Measurements from ENCODE around the gene ADM.

The ADM gene

DNA sequence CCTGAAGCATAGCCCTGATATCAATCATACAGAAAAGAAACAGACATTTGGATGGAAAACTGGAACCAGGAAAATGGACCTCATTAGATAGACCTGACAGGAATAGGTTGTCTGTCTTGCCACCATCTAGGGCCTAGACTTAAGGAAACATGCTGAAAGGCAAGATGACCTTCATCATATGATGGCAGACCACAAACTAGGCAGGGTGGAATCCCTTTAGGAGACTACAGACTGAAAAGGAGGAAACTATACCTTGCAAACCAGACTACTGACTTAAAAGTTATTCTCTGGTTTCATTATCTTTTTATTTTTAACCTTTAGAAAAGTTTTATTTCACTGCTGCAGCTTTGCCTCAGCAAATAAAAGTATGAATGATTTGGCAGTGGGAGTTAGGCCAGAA lies 31.1 kb upstream of the ADM start:
- Histone ChIP-seq H3K4me1 (ENCODE audit: control insufficient read depth, insufficient read depth, low read length) (no peaks in the 10 kb centered on the region), H3K27me3 (ENCODE audit: control insufficient read depth, insufficient read depth, low read length, poor library complexity, severe bottlenecking) (no peaks in the 10 kb centered on the region), H3K4me3 (ENCODE audit: insufficient read depth, low read depth, low read length) (no peak overlapping the region), H3K36me3 (ENCODE audit: control insufficient read depth, insufficient read depth, low read length) (no peaks in the 10 kb centered on the region), H3K9me3 (ENCODE audit: control insufficient read depth, low read length) (no peaks in the 10 kb centered on the region), H3K27ac (ENCODE audit: insufficient read depth, low read depth, low read length, poor library complexity, severe bottlenecking) (no peak overlapping the region)

DNA sequence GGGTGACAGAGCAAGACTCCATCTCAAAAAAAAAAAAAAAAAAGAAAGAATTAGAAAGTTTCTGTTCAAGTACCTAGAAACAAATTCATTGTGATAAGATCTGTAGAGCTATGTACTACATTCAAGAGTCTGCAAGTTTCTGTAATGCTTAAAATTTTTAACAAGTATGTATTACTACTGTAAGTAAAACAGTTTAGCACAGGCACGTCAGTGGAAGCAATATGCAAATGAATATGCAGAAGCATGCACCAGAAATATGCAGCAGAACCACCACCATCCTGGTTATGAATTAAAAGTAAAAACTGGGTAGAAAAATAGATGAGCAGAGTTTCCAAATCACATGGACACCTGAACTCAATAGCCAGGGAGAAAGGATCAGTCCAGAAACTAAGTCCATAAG lies 30.1 kb upstream of the ADM start:
- H3K27ac ChIP-seq (ENCODE audit: insufficient read depth, low read depth, low read length, poor library complexity, severe bottlenecking): no peak overlapping the region
- 100% methylated on average over 1 of the region's 1 CpG; no CpG with 5 or more reads in 1 of the 2 experiments for WGBS, 2 experiments
- no peak overlapping the region for H3K4me3 ChIP-seq (ENCODE audit: insufficient read depth, low read depth, low read length)
- no peaks in the 10 kb centered on the region for H3K9me3 ChIP-seq (ENCODE audit: control insufficient read depth, low read length)
- H3K4me1 ChIP-seq (ENCODE audit: control insufficient read depth, insufficient read depth, low read length): no peaks in the 10 kb centered on the region
- no peaks in the 10 kb centered on the region for H3K27me3 ChIP-seq (ENCODE audit: control insufficient read depth, insufficient read depth, low read length, poor library complexity, severe bottlenecking)
- no peaks in the 10 kb centered on the region for H3K36me3 ChIP-seq (ENCODE audit: control insufficient read depth, insufficient read depth, low read length)

DNA sequence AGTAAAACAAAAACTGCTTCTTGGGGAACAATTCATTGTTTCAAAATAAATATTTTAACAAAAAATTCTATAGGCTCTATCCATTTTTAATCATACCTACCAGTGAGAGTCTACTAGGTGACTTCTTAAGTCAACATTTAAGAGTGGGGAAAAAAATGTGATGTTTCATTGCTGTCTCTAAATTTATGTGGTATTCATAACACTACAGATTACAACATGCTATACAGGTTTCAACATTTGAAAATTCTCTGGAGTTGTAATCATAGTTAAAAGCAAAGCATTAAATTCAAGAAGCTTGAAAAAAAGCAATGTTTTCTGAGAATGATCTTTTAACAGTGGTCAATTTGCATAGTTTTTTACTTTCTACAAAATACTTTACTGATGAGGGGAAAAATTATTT lies 29.2 kb upstream of the ADM start:
- Histone ChIP-seq H3K27ac (ENCODE audit: insufficient read depth, low read depth, low read length, poor library complexity, severe bottlenecking) (no peak overlapping the region), H3K36me3 (ENCODE audit: control insufficient read depth, insufficient read depth, low read length) (no peaks in the 10 kb centered on the region), H3K27me3 (ENCODE audit: control insufficient read depth, insufficient read depth, low read length, poor library complexity, severe bottlenecking) (no peaks in the 10 kb centered on the region), H3K4me1 (ENCODE audit: control insufficient read depth, insufficient read depth, low read length) (no peaks in the 10 kb centered on the region), H3K4me3 (ENCODE audit: insufficient read depth, low read depth, low read length) (no peak overlapping the region), H3K9me3 (ENCODE audit: control insufficient read depth, low read length) (no peaks in the 10 kb centered on the region)

DNA sequence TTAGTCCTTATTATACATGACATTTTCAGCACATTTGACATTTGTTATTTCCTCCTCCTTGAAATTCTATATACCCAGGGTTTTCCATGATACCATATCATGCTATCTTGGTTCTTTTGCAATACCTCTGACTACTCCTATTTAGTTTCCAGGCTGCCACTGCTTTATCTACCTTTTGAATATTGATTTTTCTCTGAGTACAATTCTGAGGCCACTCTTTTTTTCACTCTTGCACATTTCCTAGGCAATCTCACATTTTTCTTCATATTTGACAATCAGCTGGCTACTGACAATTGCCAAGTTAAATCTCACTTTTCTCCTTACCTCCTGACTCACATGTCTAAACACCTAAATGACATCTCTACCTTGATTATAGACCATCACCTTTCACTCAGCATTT lies 22.8 kb upstream of the ADM start:
- Histone ChIP-seq H3K4me1 (ENCODE audit: control insufficient read depth, insufficient read depth, low read length) (no peaks in the 10 kb centered on the region), H3K27me3 (ENCODE audit: control insufficient read depth, insufficient read depth, low read length, poor library complexity, severe bottlenecking) (no peaks in the 10 kb centered on the region), H3K36me3 (ENCODE audit: control insufficient read depth, insufficient read depth, low read length) (no peaks in the 10 kb centered on the region), H3K9me3 (ENCODE audit: control insufficient read depth, low read length) (no peaks in the 10 kb centered on the region), H3K4me3 (ENCODE audit: insufficient read depth, low read depth, low read length) (no peak overlapping the region), H3K27ac (ENCODE audit: insufficient read depth, low read depth, low read length, poor library complexity, severe bottlenecking) (no peak overlapping the region)

DNA sequence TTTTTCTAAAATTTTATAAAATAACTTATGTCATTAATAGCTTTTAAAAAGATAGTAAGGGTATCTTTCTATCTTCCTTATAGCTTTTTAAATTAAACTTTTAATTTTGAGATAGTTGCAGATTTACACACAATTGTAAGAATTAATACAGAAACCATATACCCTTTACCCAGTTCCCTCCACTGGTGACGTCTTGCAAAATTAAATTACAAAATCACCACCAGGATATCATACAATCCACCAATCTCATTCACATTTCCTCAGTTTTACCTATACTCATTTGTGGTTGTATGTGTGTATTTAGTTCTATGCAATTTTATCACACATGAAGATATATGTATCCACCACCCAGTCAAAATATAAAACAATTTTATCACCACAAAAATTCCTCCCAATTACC lies 20.9 kb upstream of the ADM start:
- Histone ChIP-seq H3K9me3 (ENCODE audit: control insufficient read depth, low read length) (no peaks in the 10 kb centered on the region), H3K4me1 (ENCODE audit: control insufficient read depth, insufficient read depth, low read length) (no peaks in the 10 kb centered on the region), H3K27me3 (ENCODE audit: control insufficient read depth, insufficient read depth, low read length, poor library complexity, severe bottlenecking) (no peaks in the 10 kb centered on the region), H3K36me3 (ENCODE audit: control insufficient read depth, insufficient read depth, low read length) (no peaks in the 10 kb centered on the region), H3K4me3 (ENCODE audit: insufficient read depth, low read depth, low read length) (no peak overlapping the region), H3K27ac (ENCODE audit: insufficient read depth, low read depth, low read length, poor library complexity, severe bottlenecking) (no peak overlapping the region)
- WGBS, 2 experiments: 72 to 88% methylated on average over 1 of the region's 1 CpG

DNA sequence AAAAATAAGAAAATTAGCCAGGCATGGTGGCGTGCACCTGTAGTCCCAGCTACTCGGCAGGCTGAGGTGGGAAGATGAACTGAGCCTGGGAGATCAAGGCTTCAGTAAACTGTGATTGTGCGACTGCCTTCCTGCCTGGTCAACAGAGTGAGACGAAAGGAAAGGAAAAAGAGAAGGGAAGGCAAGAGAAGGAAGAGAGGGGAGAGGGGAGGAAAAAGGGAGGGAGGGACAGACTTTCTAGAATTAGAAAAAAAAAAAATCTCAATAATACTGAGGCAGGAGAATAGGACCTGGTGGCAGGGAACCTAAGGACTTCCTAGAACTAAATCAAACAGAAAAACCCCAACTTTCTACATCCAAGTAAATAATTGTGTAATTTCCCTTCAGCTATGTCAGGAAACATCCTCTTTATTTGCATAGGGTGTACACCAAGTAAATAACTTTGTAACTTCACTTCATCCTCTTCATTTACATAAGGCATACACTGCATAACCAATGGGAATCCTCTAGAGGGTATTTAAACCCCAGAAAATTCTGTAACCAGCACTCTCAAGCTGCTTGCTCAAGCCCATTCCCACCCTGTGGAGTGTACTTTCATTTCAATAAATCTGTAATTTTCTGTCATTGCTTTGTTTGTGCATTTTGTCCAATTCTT lies 19.6 kb upstream of the ADM start:
- Histone ChIP-seq H3K9me3 (ENCODE audit: control insufficient read depth, low read length) (no peaks in the 10 kb centered on the region), H3K27ac (ENCODE audit: insufficient read depth, low read depth, low read length, poor library complexity, severe bottlenecking) (no peak overlapping the region)
- 90 to 93% methylated on average over 4 of the region's 4 CpGs for WGBS, 2 experiments

DNA sequence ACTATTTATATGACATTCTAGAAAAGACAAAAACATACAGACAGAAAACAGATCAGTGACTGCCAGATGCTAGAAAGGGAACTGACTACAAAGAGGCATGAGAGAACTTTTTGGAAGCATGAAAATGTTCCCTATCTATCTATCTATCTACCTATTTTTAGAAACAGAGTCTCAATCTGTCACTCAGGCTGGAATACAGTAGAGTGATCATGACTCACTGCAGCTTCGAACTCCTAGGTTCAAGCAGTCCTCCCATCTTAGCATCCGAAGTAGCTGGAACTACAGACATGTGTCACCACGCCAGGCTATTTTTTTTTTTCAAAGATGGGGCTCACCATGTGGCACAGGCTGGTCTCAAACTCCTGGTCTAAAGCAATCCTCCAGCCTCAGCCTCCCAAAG lies 17.7 kb upstream of the ADM start:
- H3K4me3 ChIP-seq (ENCODE audit: insufficient read depth, low read depth, low read length): no peak overlapping the region
- H3K4me1 ChIP-seq (ENCODE audit: control insufficient read depth, insufficient read depth, low read length): no peaks in the 10 kb centered on the region
- WGBS, 2 experiments: 93 to 94% methylated on average over 3 of the region's 3 CpGs
- no peaks in the 10 kb centered on the region for H3K36me3 ChIP-seq (ENCODE audit: control insufficient read depth, insufficient read depth, low read length)
- H3K27me3 ChIP-seq (ENCODE audit: control insufficient read depth, insufficient read depth, low read length, poor library complexity, severe bottlenecking): no peaks in the 10 kb centered on the region
- no peaks in the 10 kb centered on the region for H3K9me3 ChIP-seq (ENCODE audit: control insufficient read depth, low read length)
- no peak overlapping the region for H3K27ac ChIP-seq (ENCODE audit: insufficient read depth, low read depth, low read length, poor library complexity, severe bottlenecking)

More for the DNA sequence above, 19.6 kb upstream of the ADM start:
- Histone ChIP-seq H3K4me3 (ENCODE audit: insufficient read depth, low read depth, low read length) (no peak overlapping the region), H3K36me3 (ENCODE audit: control insufficient read depth, insufficient read depth, low read length) (no peaks in the 10 kb centered on the region), H3K27me3 (ENCODE audit: control insufficient read depth, insufficient read depth, low read length, poor library complexity, severe bottlenecking) (no peaks in the 10 kb centered on the region), H3K4me1 (ENCODE audit: control insufficient read depth, insufficient read depth, low read length) (no peaks in the 10 kb centered on the region)

DNA sequence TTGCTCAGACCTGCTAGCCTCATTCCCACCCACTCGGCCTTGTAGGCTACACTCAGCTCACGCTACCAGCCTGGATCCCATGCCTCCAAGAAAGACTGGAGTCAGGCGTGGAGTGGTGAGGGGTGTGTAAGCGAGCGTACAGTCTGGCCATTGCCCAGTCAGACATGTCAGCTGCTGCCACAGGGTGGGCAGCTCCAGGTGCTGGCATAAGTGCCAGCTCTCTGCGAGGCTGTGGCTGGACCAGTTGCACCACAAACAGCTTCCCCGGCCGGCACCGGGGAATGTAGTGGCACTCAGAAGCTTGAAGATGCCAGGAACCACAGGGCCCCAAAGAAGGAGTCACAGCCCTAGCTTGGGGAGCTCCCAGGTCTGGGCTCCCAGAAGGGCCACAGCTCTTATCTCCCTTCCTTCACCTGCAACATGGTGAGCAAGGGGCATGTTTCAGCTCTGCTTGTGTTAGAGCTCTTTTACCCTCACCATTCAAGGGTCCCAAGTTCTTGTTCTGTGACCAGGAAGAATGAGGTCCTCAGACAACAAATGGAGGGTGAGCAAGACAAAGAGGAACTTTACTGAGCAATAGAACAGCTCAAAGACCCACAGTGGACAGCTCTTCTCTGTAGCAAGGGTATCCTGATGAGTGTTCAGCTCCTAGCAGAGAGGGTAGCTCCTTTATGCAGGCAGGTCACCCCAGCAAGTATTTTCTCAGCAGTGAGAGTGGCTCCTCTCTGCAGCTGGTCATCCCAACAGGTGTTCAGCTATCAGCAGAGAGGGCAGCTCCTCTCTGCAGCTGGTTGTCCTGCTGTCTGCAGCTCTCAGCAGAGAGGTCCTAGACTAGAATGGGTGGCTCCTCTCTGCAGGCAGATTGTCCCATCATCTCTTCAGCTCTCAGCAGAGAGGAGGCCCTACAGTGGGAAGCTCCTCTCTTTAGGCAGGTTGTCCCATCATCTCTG lies 16.8 kb upstream of the ADM start:
- no peaks in the 10 kb centered on the region for H3K9me3 ChIP-seq (ENCODE audit: control insufficient read depth, low read length)
- H3K4me1 ChIP-seq (ENCODE audit: control insufficient read depth, insufficient read depth, low read length): peaks cover 4% of the 10 kb centered on the region
- H3K27ac ChIP-seq (ENCODE audit: insufficient read depth, low read depth, low read length, poor library complexity, severe bottlenecking): no peak overlapping the region
- no peak overlapping the region for H3K4me3 ChIP-seq (ENCODE audit: insufficient read depth, low read depth, low read length)
- no peaks in the 10 kb centered on the region for H3K27me3 ChIP-seq (ENCODE audit: control insufficient read depth, insufficient read depth, low read length, poor library complexity, severe bottlenecking)
- H3K36me3 ChIP-seq (ENCODE audit: control insufficient read depth, insufficient read depth, low read length): no peaks in the 10 kb centered on the region
- 94 to 97% methylated on average over 9 of the region's 9 CpGs for WGBS, 2 experiments

DNA sequence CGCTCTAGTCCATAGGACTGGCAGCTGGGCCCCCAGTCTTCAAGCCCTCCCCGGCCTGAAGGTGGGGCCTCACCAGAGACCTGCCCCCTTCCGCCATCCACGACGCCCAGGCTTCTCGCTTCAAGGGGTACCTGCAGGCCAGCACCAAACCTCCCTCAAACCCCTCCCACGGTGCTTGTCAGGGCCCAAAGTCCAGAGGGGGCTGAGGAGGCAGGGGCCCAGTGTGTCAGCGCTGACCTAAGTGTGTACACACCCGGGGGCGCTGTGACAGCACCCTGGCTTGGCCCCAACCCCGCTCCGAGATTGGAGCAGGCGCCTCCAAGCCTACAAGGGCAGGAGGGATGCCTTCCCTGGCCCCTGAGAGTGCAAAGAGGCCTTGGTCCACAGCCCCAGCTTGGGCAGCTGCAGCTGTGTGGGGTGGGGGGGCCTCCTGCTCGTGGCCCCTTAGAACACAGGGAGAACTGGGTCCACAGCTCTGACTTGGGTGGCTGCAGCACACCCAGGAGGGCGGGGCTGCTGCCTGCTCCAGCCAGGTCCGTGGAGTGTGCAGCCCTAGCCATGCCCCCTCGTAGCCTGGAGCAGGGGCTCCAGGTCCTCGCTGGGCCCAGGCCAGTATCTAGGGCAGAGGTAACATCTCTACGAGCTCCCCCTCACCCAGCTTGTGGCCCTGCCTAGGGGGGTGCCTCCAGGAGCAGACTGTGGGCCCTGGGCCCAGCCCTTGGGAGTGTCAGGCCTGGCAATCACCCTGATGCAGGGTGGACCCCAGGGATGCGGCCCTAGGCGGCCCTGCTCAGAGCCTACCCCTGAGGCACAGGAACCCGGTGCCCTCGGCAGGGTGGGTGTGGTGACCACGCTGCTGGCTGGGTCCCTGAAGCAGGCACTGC lies 15.8 kb upstream of the ADM start:
- WGBS, 2 experiments: 87% methylated on average over 24 of the region's 24 CpGs

More for the DNA sequence above, 15.8 kb upstream of the ADM start:
- Histone ChIP-seq H3K4me1 (ENCODE audit: control insufficient read depth, insufficient read depth, low read length) (peaks cover 4% of the 10 kb centered on the region), H3K27me3 (ENCODE audit: control insufficient read depth, insufficient read depth, low read length, poor library complexity, severe bottlenecking) (no peaks in the 10 kb centered on the region), H3K9me3 (ENCODE audit: control insufficient read depth, low read length) (no peaks in the 10 kb centered on the region), H3K36me3 (ENCODE audit: control insufficient read depth, insufficient read depth, low read length) (no peaks in the 10 kb centered on the region), H3K4me3 (ENCODE audit: insufficient read depth, low read depth, low read length) (no peak overlapping the region), H3K27ac (ENCODE audit: insufficient read depth, low read depth, low read length, poor library complexity, severe bottlenecking) (no peak overlapping the region)
